RWPE2 (cell line): ENCODE measurements around the gene MDFI.

ENCODE experiments used
- ATAC-seq: fragments of 200-7000 bp; cut with Tn5 transposase; 3 replicates; pipeline ENCODE4 v1.9.1; 2021; ENCODE audit warnings: low read depth
- DNase-seq: peaks from one replicate; pipeline ENCODE4 v3.0.0-alpha.2; 2020; ENCODE audit warnings: low spot score
- H3K27ac ChIP-seq: fragments of 450-650 bp; 2 replicates; pipeline ENCODE4 v1.5.1; 2017; ENCODE audit warnings: mild to moderate bottlenecking; ENCODE audit not compliant: poor library complexity, severe bottlenecking
- H3K27me3 ChIP-seq: fragments of 250-450 bp; sonication (Bioruptor Pico); 2 replicates; pipeline ENCODE4 v1.5.1; 2021; ENCODE audit warnings: mild to moderate bottlenecking, moderate library complexity; ENCODE audit not compliant: insufficient read depth, poor library complexity, severe bottlenecking
- H3K36me3 ChIP-seq: fragments of 250-450 bp; sonication (Bioruptor Pico); 2 replicates; pipeline ENCODE4 v1.5.1; 2020; ENCODE audit warnings: low read depth, mild to moderate bottlenecking, moderate library complexity
- H3K4me1 ChIP-seq: fragments of 250-450 bp; sonication (Bioruptor Pico); 2 replicates; pipeline ENCODE4 v1.5.1; 2021; ENCODE audit warnings: mild to moderate bottlenecking, moderate library complexity; ENCODE audit not compliant: insufficient read depth, poor library complexity, severe bottlenecking
- H3K4me3 ChIP-seq: fragments of 250-450 bp; sonication (Bioruptor Pico); 2 replicates; pipeline ENCODE4 v1.5.1; 2021; ENCODE audit warnings: mild to moderate bottlenecking, moderate library complexity; ENCODE audit not compliant: severe bottlenecking
- H3K9me3 ChIP-seq: fragments of 250-450 bp; sonication (Bioruptor Pico); 2 replicates; pipeline ENCODE4 v1.5.1; 2021; ENCODE audit warnings: mild to moderate bottlenecking, moderate library complexity; ENCODE audit not compliant: severe bottlenecking
- CTCF ChIP-seq: fragments of 450-650 bp; IDR thresholded peaks from one replicate; pipeline ENCODE4 v1.5.1; 2017; ENCODE audit warnings: mild to moderate bottlenecking, moderate library complexity; ENCODE audit not compliant: poor library complexity, severe bottlenecking

The MDFI gene

GRCh38 chr6:41638002-41638934 lies at the start of gene MDFI:
MDFI (plus strand) TSS chr6:41638468; CDS start chr6:41638750, 282 bp downstream.
- TF ChIP-seq CTCF: no peak
- H3K4me1 ChIP-seq: peaks cover 29% of the 10 kb centered on the region
- no peaks in the 10 kb centered on the region for H3K9me3 ChIP-seq
- peak within 1 kb of the TSS; percentile 84 for H3K4me3 ChIP-seq
- DNase-seq: no peak
- peaks cover 18% of the 10 kb centered on the region for H3K36me3 ChIP-seq
- peak within 1 kb of the TSS; percentile 93 for H3K27ac ChIP-seq
- no peaks in the 10 kb centered on the region for H3K27me3 ChIP-seq
- ATAC-seq: no peak

GRCh38 chr6:41589223-41589622 lies 49.0 kb upstream of the MDFI start:
- Histone ChIP-seq H3K27me3 (no peaks in the 10 kb centered on the region), H3K4me3 (no peak overlapping the region), H3K4me1 (no peaks in the 10 kb centered on the region), H3K9me3 (no peaks in the 10 kb centered on the region), H3K36me3 (no peaks in the 10 kb centered on the region; the same call in 1 of the 2 replicates), H3K27ac (no peak overlapping the region)
- ATAC-seq (no peak), DNase-seq (no peak)
- no peak for TF ChIP-seq CTCF

- DNase-seq: no peak
- no peak overlapping the region for H3K27ac ChIP-seq
- no peaks in the 10 kb centered on the region for H3K27me3 ChIP-seq
- no peaks in the 10 kb centered on the region; the same call in 1 of the 2 replicates for H3K36me3 ChIP-seq
- H3K4me3 ChIP-seq: no peak overlapping the region
- ATAC-seq: no peak
- H3K9me3 ChIP-seq: no peaks in the 10 kb centered on the region
- H3K4me1 ChIP-seq: no peaks in the 10 kb centered on the region
- no peak for TF ChIP-seq CTCF
These were observed 48.3 kb upstream of the MDFI start for GRCh38 chr6:41589636-41590622.

- ATAC-seq: no peak
- Histone ChIP-seq H3K4me3 (no peak overlapping the region), H3K4me1 (no peaks in the 10 kb centered on the region), H3K27ac (no peak overlapping the region), H3K9me3 (no peaks in the 10 kb centered on the region), H3K36me3 (no peaks in the 10 kb centered on the region; the same call in 1 of the 2 replicates), H3K27me3 (no peaks in the 10 kb centered on the region)
- no peak for TF ChIP-seq CTCF
- no peak for DNase-seq
These were observed 47.1 kb upstream of the MDFI start for GRCh38 chr6:41591122-41591521.
